ENCODE measurements around the gene RNASE8. TPM values are rescaled to one million over a fixed set of nuclear protein-coding genes. Genes with fewer than 3 reads are reported as not detected.

The RNASE8 gene
- total and polyA plus RNA-seq, 12 donors: not detected

GRCh38 chr14:21106498-21107282 is 49.1 kb downstream of the RNASE8 start:
- Histone ChIP-seq H3K4me3 (peak overlapping the region in 6 of 10 donors; percentile 1 to 39 (median 27)), H3K27ac (peak overlapping the region in 9 of 10 donors; percentile 55 to 99 (median 97)), H3K27me3 (no peaks in the 10 kb centered on the region), H3K9me3 (no peaks in the 10 kb centered on the region), H3K36me3 (no peaks in the 10 kb centered on the region), H3K4me1 (peaks cover 3 to 50% (median 33%) of the 10 kb centered on the region in 9 donors)
- DNase-seq: peak; percentile 83 to 86
- intact Hi-C loops (cut with DNase I): loop anchor here in 9 of 10 donors (1.0 to 10.0 kb wide), 7 partner anchors 14 to 422 kb away; partner anchors contain the start of genes ANG (in 2 of the 9) and RNASE4 (in 2 of the 9)
- peak; percentile 79 to 98 (median 90) for TF ChIP-seq CTCF (IDR thresholded peaks at IDR 0.05)
- peak in 3 of 8 donors; percentile 10 to 15 (median 13) for ATAC-seq
- WGBS, 2 donors: 14% methylated on average over 11 of the region's 11 CpGs

GRCh38 chr14:21107283-21107800 is 49.7 kb downstream of the RNASE8 start:
- Histone ChIP-seq H3K27me3 (no peaks in the 10 kb centered on the region), H3K9me3 (no peaks in the 10 kb centered on the region), H3K36me3 (no peaks in the 10 kb centered on the region), H3K4me3 (no peak overlapping the region), H3K27ac (peak overlapping the region in 9 of 10 donors; percentile 55 to 99 (median 97)), H3K4me1 (peaks cover 3 to 50% (median 33%) of the 10 kb centered on the region in 9 donors)
- no peak for TF ChIP-seq CTCF (IDR thresholded peaks at IDR 0.05)
- WGBS, 2 donors: 56% methylated on average over 5 of the region's 5 CpGs
- intact Hi-C loops (cut with DNase I): loop anchor here in 9 of 10 donors (2.0 to 10.0 kb wide), 6 partner anchors 39 to 423 kb away; partner anchors contain the start of genes ANG (in 2 of the 9) and RNASE4 (in 2 of the 9)
- ATAC-seq: no peak
- peak in 1 of 2 donors; percentile 29 for DNase-seq

Small RNAs within 50 kb of the gene (microRNA-seq; reads per million reads assigned to microRNA genes)
- 0 to 0.51 reads per million in 2 donors for gene MIR6717

Other genes with a start within 250 kb of the RNASE8 start
- not detected for gene RNASE3, start 166.4 kb upstream of the RNASE8 start, total RNA-seq
- under 1 TPM in 1 of 2 donors, not detected in 1; 0.06 TPM for gene RNASE3, start 166.4 kb upstream of the RNASE8 start, polyA plus RNA-seq
- 1 to 10 TPM in 4 of 10 donors, not detected in 6; 1.2 to 7.8 (median 4.4) TPM for gene RNASE2, start 102.3 kb upstream of the RNASE8 start, total RNA-seq
- 1 to 10 TPM; 2.9 to 4.4 TPM for gene RNASE2, start 102.3 kb upstream of the RNASE8 start, polyA plus RNA-seq
- gene METTL17, start 67.8 kb upstream of the RNASE8 start, total RNA-seq: 10 to 100 TPM; 28.8 to 56.4 (median 38.3) TPM
- 10 to 100 TPM; 50.2 to 79.3 TPM for gene METTL17, start 67.8 kb upstream of the RNASE8 start, polyA plus RNA-seq
- gene SLC39A2, start 58.5 kb upstream of the RNASE8 start, total RNA-seq: not detected
- not detected for gene SLC39A2, start 58.5 kb upstream of the RNASE8 start, polyA plus RNA-seq
- 100 to 1,000 TPM; 242 to 420 (median 299) TPM for gene NDRG2, start 32.8 kb upstream of the RNASE8 start, total RNA-seq
- gene NDRG2, start 32.8 kb upstream of the RNASE8 start, polyA plus RNA-seq: 100 to 1,000 TPM; 286 to 293 TPM
- gene TPPP2, start 27.6 kb upstream of the RNASE8 start, total RNA-seq: 1 to 10 TPM in 5 of 10 donors, under 1 TPM in 5; 0.28 to 3.2 (median 0.91) TPM
- gene TPPP2, start 27.6 kb upstream of the RNASE8 start, polyA plus RNA-seq: 1 to 10 TPM in 1 of 2 donors, under 1 TPM in 1; 0.75 to 1.1 TPM
- gene RNASE13, start 23.0 kb upstream of the RNASE8 start, total RNA-seq: not detected
- gene RNASE13, start 23.0 kb upstream of the RNASE8 start, polyA plus RNA-seq: not detected
- not detected for gene RNASE7, start 15.5 kb upstream of the RNASE8 start, total RNA-seq
- under 1 TPM in 1 of 2 donors, not detected in 1; 0.03 TPM for gene RNASE7, start 15.5 kb upstream of the RNASE8 start, polyA plus RNA-seq
- gene ARHGEF40, start 12.5 kb downstream of the RNASE8 start, total RNA-seq: 10 to 100 TPM; 14.2 to 24.4 (median 17.5) TPM
- 10 to 100 TPM; 21.1 to 25.2 TPM for gene ARHGEF40, start 12.5 kb downstream of the RNASE8 start, polyA plus RNA-seq
- gene ZNF219, start 40.8 kb downstream of the RNASE8 start, total RNA-seq: 10 to 100 TPM; 22.1 to 58.4 (median 32.2) TPM
- gene ZNF219, start 40.8 kb downstream of the RNASE8 start, polyA plus RNA-seq: 10 to 100 TPM; 37.1 to 39.2 TPM
- gene TMEM253, start 43.2 kb downstream of the RNASE8 start, total RNA-seq: under 1 TPM in 9 of 10 donors, not detected in 1; 0.16 to 0.45 (median 0.28) TPM
- 1 to 10 TPM in 1 of 2 donors, under 1 TPM in 1; 0.30 to 1.1 TPM for gene TMEM253, start 43.2 kb downstream of the RNASE8 start, polyA plus RNA-seq
- not detected for gene OR5AU1, start 98.2 kb downstream of the RNASE8 start, total RNA-seq
- gene OR5AU1, start 98.2 kb downstream of the RNASE8 start, polyA plus RNA-seq: not detected
- gene HNRNPC, start 211.6 kb downstream of the RNASE8 start, total RNA-seq: 100 to 1,000 TPM; 227 to 300 (median 259) TPM
- 100 to 1,000 TPM; 320 to 358 TPM for gene HNRNPC, start 211.6 kb downstream of the RNASE8 start, polyA plus RNA-seq
- gene RPGRIP1, start 222.3 kb downstream of the RNASE8 start, total RNA-seq: under 1 TPM in 9 of 10 donors, not detected in 1; 0.12 to 0.85 (median 0.34) TPM
- under 1 TPM; 0.19 to 0.73 TPM for gene RPGRIP1, start 222.3 kb downstream of the RNASE8 start, polyA plus RNA-seq